Adrenal gland (tissue), 12 donors: ENCODE data around the gene DIO1. TPM values are rescaled to one million over a fixed set of nuclear protein-coding genes. Genes with fewer than 3 reads are reported as not detected.

Source experiments
- DNase-seq, 7 donors: peaks; one replicate each; pipeline ENCODE4 v3.0.0-alpha.2; 2019 to 2020
- H3K27ac ChIP-seq, 5 donors: fragments of 200-600 bp; sonication (generic) in 4 of 5; 1 replicate in 3 of 5; 2 replicates in 2 of 5; pipeline versions ENCODE4 v1.5.1 to v1.8.0; 2016 to 2020; ENCODE audit warnings: mild to moderate bottlenecking in 1 of 5
- H3K27me3 ChIP-seq: fragments of 200-600 bp; 2 replicates; pipeline ENCODE4 v1.8.0; 2021
- H3K36me3 ChIP-seq, 2 donors: fragments of 200-600 bp; replicated peaks in 1 of 2; 1 replicate in 1 of 2; 2 replicates in 1 of 2; pipeline versions ENCODE4 v1.5.1 to v1.8.0; 2018 to 2022
- H3K4me1 ChIP-seq, 2 donors: fragments of 200-600 bp; replicated peaks in 1 of 2; 1 replicate in 1 of 2; 2 replicates in 1 of 2; pipeline versions ENCODE4 v1.5.1 to v1.8.0; 2018 to 2021
- H3K4me3 ChIP-seq, 4 donors: fragments of 200-600 bp; sonication (generic) in 3 of 4; one replicate each; pipeline ENCODE4 v1.5.1; 2016 to 2018
- H3K9me3 ChIP-seq, 3 donors: fragments of 200-600 bp; sonication (generic) in 1 of 3; replicated peaks in 1 of 3; 1 replicate in 2 of 3; 2 replicates in 1 of 3; pipeline versions ENCODE4 v1.5.1 to v1.8.0; 2016 to 2021
- POLR2A ChIP-seq, 2 donors: fragments of 450-650 bp; IDR thresholded peaks; one replicate each; pipeline ENCODE4 v1.6.1; 2017; ENCODE audit warnings: antibody characterized with exemption in 2 of 2, mild to moderate bottlenecking in 2 of 2, moderate library complexity in 1 of 2
- WGBS, 4 donors: extraction: QIAGEN DNeasy Blood & Tissue Kit in 2 of 4; methylation state at CpG; one replicate each; pipeline versions ENCODE4 v1.1.5 to v1.1.7; 2013 to 2017; 5-methylcytosine and 5-hydroxymethylcytosine counted together
- intact Hi-C, 2 donors: fragments of 100-400 bp; cut with DNase I; formaldehyde crosslinking; loops; one replicate each; pipeline versions ENCODE4 v1.14.1 to v1.15.0; 2022 to 2023
- polyA plus RNA-seq, 3 donors: library from polyadenylated mRNA; stranded (reverse); fragments of 200-250 nt in 2 of 3; fragments of 350-450 nt in 1 of 3; fragmentation: Illumina TruSeq in 1 of 3; extraction: RNeasy Lipid Tissue Mini Kit (QIAGEN cat#74804) in 1 of 3; gene quantifications; one replicate each; pipeline ENCODE4 v1.2.3, GENCODE V29; 2013 to 2014
- total RNA-seq, 9 donors: library from RNA; depleted of rRNA in 4 of 9; stranded (reverse); fragments of >200 nt in 4 of 9; fragments of 120-200 nt in 1 of 9; fragmentation: NEBNext Ultra II Directional in 1 of 9; extraction: Animal tissue kit (Norgen Biotek cat#: 25700) in 1 of 9; gene quantifications; one replicate each; pipeline versions ENCODE4 v1.1.0 to v1.2.4, GENCODE V29; 2013 to 2023
- TF ChIP-seq, protein P1 (sequence below), 6 experiments: fragments of 450-650 bp in 4 of 6; fragments of 200-600 bp in 2 of 6; sonication (generic) in 1 of 6; IDR thresholded peaks; 1 replicate in 5 of 6; 2 replicates in 1 of 6; pipeline versions ENCODE4 v1.5.1 to v1.8.0; 2016 to 2021; ENCODE audit warnings: antibody characterized with exemption in 6 of 6, mild to moderate bottlenecking in 2 of 6, moderate library complexity in 1 of 6
- donor health status: healthy with polysubstance abuse.
- donor health status: Bipolar disorder and iron deficiency.
- donor health status: DM: yes; HTN: yes; CAD: no.
- donor health status: DM: no; HTN: no; CAD: no.
- donor health status: DM: no; HTN: no; CAD: no.
- donor health status: DM: yes; HTN: yes; CAD: no.

Gene DIO1
- total and polyA plus RNA-seq, 12 donors: 0.03 to 1.5 (median 0.11) TPM; not detected in 7

DNA sequence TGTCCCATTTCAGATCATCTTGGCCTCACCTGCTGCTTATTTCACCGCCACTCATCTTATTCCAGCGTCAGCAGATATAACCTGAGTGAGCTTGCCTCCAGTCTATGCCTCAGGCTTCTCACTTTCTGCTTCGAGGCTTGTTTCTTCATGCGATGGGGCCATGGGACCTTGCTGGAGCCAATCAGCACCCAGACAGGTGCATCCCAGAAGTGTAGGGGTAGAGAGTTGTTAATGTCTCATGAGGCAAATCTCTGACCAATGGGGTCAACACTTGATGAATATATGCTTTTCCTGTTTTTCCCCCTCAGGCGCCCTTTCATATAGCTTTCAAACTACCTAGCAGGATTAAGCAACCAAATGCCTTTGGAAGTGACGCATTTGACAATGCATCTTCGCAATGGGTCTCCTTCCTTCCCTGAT lies 3.5 kb upstream of the DIO1 start:
- no peaks in the 10 kb centered on the region for H3K9me3 ChIP-seq
- 80 to 86% (median 82%) methylated on average over 7 of the region's 7 CpGs for WGBS, 4 donors
- intact Hi-C loops: loop anchor here in 1 of 2 donors (10.0 kb wide), 1 partner anchor 54 kb away; the partner anchor contains the start of genes IFT25 and LRRC42
- no peak for DNase-seq
- no peak for TF ChIP-seq POLR2A (IDR thresholded peaks at IDR 0.05)
- TF ChIP-seq, protein P1, sequence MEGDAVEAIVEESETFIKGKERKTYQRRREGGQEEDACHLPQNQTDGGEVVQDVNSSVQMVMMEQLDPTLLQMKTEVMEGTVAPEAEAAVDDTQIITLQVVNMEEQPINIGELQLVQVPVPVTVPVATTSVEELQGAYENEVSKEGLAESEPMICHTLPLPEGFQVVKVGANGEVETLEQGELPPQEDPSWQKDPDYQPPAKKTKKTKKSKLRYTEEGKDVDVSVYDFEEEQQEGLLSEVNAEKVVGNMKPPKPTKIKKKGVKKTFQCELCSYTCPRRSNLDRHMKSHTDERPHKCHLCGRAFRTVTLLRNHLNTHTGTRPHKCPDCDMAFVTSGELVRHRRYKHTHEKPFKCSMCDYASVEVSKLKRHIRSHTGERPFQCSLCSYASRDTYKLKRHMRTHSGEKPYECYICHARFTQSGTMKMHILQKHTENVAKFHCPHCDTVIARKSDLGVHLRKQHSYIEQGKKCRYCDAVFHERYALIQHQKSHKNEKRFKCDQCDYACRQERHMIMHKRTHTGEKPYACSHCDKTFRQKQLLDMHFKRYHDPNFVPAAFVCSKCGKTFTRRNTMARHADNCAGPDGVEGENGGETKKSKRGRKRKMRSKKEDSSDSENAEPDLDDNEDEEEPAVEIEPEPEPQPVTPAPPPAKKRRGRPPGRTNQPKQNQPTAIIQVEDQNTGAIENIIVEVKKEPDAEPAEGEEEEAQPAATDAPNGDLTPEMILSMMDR (IDR thresholded peaks at IDR 0.05): no peak
- no peaks in the 10 kb centered on the region for H3K27me3 ChIP-seq
- H3K27ac ChIP-seq: peak overlapping the region in 3 of 5 donors; percentile 79
- peaks cover 10 to 21% of the 10 kb centered on the region in 2 donors for H3K4me1 ChIP-seq
- peak overlapping the region in 1 of 4 donors; percentile 77 for H3K4me3 ChIP-seq
- H3K36me3 ChIP-seq: peaks cover 0 to 4% of the 10 kb centered on the region in 2 donors

DNA sequence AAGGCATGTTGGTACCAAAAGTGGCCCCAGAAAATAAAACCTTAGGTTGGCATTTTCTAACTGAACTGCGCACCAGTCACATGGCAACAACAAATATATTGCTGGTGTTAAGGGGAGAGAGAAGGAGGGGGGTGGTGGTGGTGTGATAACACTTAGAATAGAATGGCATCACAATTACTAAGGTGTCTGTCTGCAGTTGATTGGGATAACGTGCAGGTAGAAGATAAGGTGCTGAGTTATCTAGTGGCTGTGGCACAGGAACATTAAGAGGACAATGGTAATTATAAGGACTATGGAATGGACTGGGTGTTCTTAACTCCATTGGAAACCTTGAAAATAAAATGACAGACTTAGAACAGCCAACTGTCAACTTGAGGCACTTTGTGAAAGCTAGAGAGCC lies 3.0 kb upstream of the DIO1 start:
- DNase-seq: no peak
- Histone ChIP-seq H3K4me3 (no peak overlapping the region), H3K27me3 (no peaks in the 10 kb centered on the region), H3K27ac (no peak overlapping the region), H3K9me3 (no peaks in the 10 kb centered on the region), H3K4me1 (peaks cover 10 to 21% of the 10 kb centered on the region in 2 donors), H3K36me3 (peaks cover 0 to 4% of the 10 kb centered on the region in 2 donors)
- 89 to 99% (median 90%) methylated on average over 2 of the region's 2 CpGs for WGBS, 4 donors
- TF ChIP-seq, protein P1 (IDR thresholded peaks at IDR 0.05): no peak
- no peak for TF ChIP-seq POLR2A (IDR thresholded peaks at IDR 0.05)
- intact Hi-C loops: loop anchor here in 1 of 2 donors (10.0 kb wide), 1 partner anchor 54 kb away; the partner anchor contains the start of genes IFT25 and LRRC42

DNA sequence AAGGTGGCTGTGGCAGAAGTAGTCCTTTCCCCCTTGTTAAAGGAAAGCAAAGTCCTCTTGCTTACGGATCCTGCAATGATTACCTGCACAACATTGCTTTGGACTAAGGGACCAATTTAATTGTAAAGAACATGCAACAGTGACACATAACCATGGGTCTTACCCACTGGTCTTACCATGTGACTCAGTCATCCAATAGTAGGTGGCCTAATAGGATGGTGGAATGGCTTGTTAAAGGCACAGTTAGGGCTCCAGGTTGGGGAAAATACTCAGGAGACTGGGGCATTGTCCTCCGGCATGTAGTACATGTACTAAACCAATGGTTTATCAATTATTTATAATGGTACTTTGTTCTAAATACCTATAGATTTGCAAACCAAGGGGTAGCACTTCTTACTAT lies 2.3 kb upstream of the DIO1 start:
- TF ChIP-seq, protein P1 (IDR thresholded peaks at IDR 0.05): no peak
- no peak for TF ChIP-seq POLR2A (IDR thresholded peaks at IDR 0.05)
- 76 to 100% (median 88%) methylated on average over 2 of the region's 2 CpGs for WGBS, 4 donors
- H3K36me3 ChIP-seq: peaks cover 0 to 4% of the 10 kb centered on the region in 2 donors
- no peaks in the 10 kb centered on the region for H3K9me3 ChIP-seq
- H3K4me3 ChIP-seq: no peak overlapping the region
- H3K27me3 ChIP-seq: no peaks in the 10 kb centered on the region
- no peak for DNase-seq
- intact Hi-C loops: loop anchor here in 1 of 2 donors (10.0 kb wide), 1 partner anchor 53 kb away; the partner anchor contains the start of genes IFT25 and LRRC42
- H3K4me1 ChIP-seq: peaks cover 16 to 25% of the 10 kb centered on the region in 2 donors
- H3K27ac ChIP-seq: no peak overlapping the region

DNA sequence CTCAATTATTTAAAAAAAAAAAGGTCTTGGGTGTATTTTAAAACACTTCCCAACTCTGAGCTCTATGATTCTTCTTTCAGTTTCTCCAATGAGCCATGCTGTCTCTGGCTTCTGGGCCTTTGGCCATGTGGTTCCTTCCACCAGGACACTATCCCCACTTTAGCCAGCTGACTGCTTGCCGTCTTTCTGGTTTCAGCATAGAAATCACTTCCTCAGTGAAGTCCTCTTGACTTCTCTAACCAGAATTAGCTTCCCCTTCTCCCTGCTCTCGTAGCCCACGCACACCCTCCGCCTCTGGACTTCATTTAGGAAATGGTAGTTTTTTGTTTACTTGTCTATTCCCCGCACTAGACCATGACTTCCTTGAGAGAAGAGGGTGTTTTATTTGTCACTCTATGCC lies 1.1 kb upstream of the DIO1 start:
- H3K4me1 ChIP-seq: peaks cover 24 to 35% of the 10 kb centered on the region in 2 donors
- 70 to 80% (median 78%) methylated on average over 5 of the region's 5 CpGs for WGBS, 4 donors
- intact Hi-C loops: loop anchor here in 1 of 2 donors (10.0 kb wide), 1 partner anchor 52 kb away; the partner anchor contains the start of genes IFT25 and LRRC42

More for the DNA sequence above, 1.1 kb upstream of the DIO1 start:
- H3K27me3 ChIP-seq: no peaks in the 10 kb centered on the region
- peak overlapping the region in 2 of 5 donors; percentile 8 to 44 for H3K27ac ChIP-seq
- H3K9me3 ChIP-seq: no peaks in the 10 kb centered on the region
- no peaks in the 10 kb centered on the region for H3K36me3 ChIP-seq
- no peak overlapping the region for H3K4me3 ChIP-seq
- DNase-seq: peak in 4 of 7 donors; percentile 25 to 63 (median 44)
- TF ChIP-seq POLR2A (IDR thresholded peaks at IDR 0.05): no peak
- TF ChIP-seq, protein P1 (IDR thresholded peaks at IDR 0.05): no peak
